HG03378 (cell line): Measurements from ENCODE around the gene CCPG1.
A peak's percentile ranks its signal among the peaks of the same experiment; 100 is the strongest.
"Not testable (repeated sequence)": the region's sequence is repeated elsewhere in the genome, so short reads cannot be mapped to it uniquely, and the experiment has no call there.

Experiments
- ATAC-seq: cut with Tn5 transposase; IDR thresholded peaks from one replicate; pipeline ENCODE4 v1.9.1; 2021; ENCODE audit warnings: mild to moderate bottlenecking, moderate library complexity; ENCODE audit not compliant: unreplicated experiment

CCPG1 gene

GRCh38 chr15:55408012-55408928, at the start of gene CCPG1, which contains the start of gene PIERCE2:
TSS of gene CCPG1 (minus strand) at chr15:55408359. CDS start at chr15:55389424, 18,935 bp downstream.
TSS of gene PIERCE2 (plus strand) at chr15:55408495. CDS start at chr15:55408769, 274 bp downstream.
- ATAC-seq, result peak; percentile 92

- no peak for ATAC-seq
Measured at GRCh38 chr15:55457401-55458022, 49.4 kb upstream of the CCPG1 start.

GRCh38 chr15:55447030-55447394, 38.9 kb upstream of the CCPG1 start:
- ATAC-seq, result not testable (repeated sequence)

- not testable (repeated sequence) for ATAC-seq
Measured at GRCh38 chr15:55446379-55447029, 38.3 kb upstream of the CCPG1 start.

GRCh38 chr15:55445936-55446335, 37.8 kb upstream of the CCPG1 start:
- ATAC-seq, result not testable (repeated sequence)

GRCh38 chr15:55443141-55443540, 35.0 kb upstream of the CCPG1 start:
- not testable (repeated sequence) for ATAC-seq

GRCh38 chr15:55434989-55435825, 27.0 kb upstream of the CCPG1 start:
- ATAC-seq, result peak; percentile 82

- no peak for ATAC-seq
Measured at GRCh38 chr15:55422089-55422488, 13.9 kb upstream of the CCPG1 start.

GRCh38 chr15:55420171-55420866, 12.2 kb upstream of the CCPG1 start:
- no peak for ATAC-seq

GRCh38 chr15:55417678-55418077, 9.5 kb upstream of the CCPG1 start:
- not testable (repeated sequence) for ATAC-seq

- not testable (repeated sequence) for ATAC-seq
Measured at GRCh38 chr15:55408976-55409375, 817 bp upstream of the CCPG1 start.

GRCh38 chr15:55407498-55408011, 604 bp downstream of the CCPG1 start:
- ATAC-seq, result peak; percentile 14

GRCh38 chr15:55403531-55403930, 4.6 kb downstream of the CCPG1 start:
- ATAC-seq, result no peak

GRCh38 chr15:55402707-55403106, 5.5 kb downstream of the CCPG1 start:
- no peak for ATAC-seq

GRCh38 chr15:55401786-55402246, 6.3 kb downstream of the CCPG1 start:
- ATAC-seq, result no peak

- ATAC-seq, result not testable (repeated sequence)
Measured at GRCh38 chr15:55400050-55400449, 8.1 kb downstream of the CCPG1 start.

GRCh38 chr15:55398243-55398642, 9.9 kb downstream of the CCPG1 start:
- no peak for ATAC-seq

GRCh38 chr15:55394694-55395093, 13.5 kb downstream of the CCPG1 start:
- ATAC-seq, result no peak

- no peak for ATAC-seq
Measured at GRCh38 chr15:55389264-55389607, 18.9 kb downstream of the CCPG1 start.

- no peak for ATAC-seq
Measured at GRCh38 chr15:55387027-55387426, 21.1 kb downstream of the CCPG1 start.
